OCI-LY7 (cell line): ENCODE measurements around the gene OR2T27.

Source experiments
- CTCF ChIP-seq: fragments of 200-600 bp; sonication (generic); conservative IDR thresholded peaks from 2 replicates; pipeline ENCODE4 v1.5.1; 2014; ENCODE audit warnings: mild to moderate bottlenecking, antibody characterized with exemption, low read length, moderate library complexity, mixed read lengths
- EZH2phosphoT487 ChIP-seq: fragments of 200-600 bp; sonication (generic); IDR thresholded peaks from 2 replicates; pipeline ENCODE4 v1.6.1; 2018; ENCODE audit warnings: low read depth, borderline replicate concordance, mild to moderate bottlenecking, mixed run types, antibody characterized with exemption, low read length, moderate library complexity, mixed read lengths

- TF ChIP-seq CTCF, result no peak
- TF ChIP-seq EZH2phosphoT487, result no peak
Measured at GRCh38 chr1:248696774-248697173, 41.4 kb upstream of the OR2T27 start.
